CD4-positive, alpha-beta T cell treated with Interleukin-1 beta for 1 hour (primary cell): ENCODE results near the gene MS4A15.
"Not testable (repeated sequence)": the region's sequence is repeated elsewhere in the genome, so short reads cannot be mapped to it uniquely, and the experiment has no call there.

Experiments
- DNase-seq, 2 donors: peaks; one replicate each; pipeline ENCODE4 v3.0.0-alpha.2; 2020 to 2022

Gene MS4A15

GRCh38 chr11:60757231-60757800 lies 649 bp downstream of the MS4A15 start:
- no peak for DNase-seq

GRCh38 chr11:60758671-60759070 lies 2.0 kb downstream of the MS4A15 start:
- DNase-seq = not testable (repeated sequence)

- DNase-seq = not testable (repeated sequence)
These were observed 3.0 kb downstream of the MS4A15 start for GRCh38 chr11:60759438-60760225.

- no peak for DNase-seq
These were observed 4.9 kb downstream of the MS4A15 start for GRCh38 chr11:60761436-60762190.

GRCh38 chr11:60762851-60763691 lies 6.4 kb downstream of the MS4A15 start:
- DNase-seq = peak in 1 of 2 donors; percentile 19

- no peak for DNase-seq
These were observed 7.2 kb downstream of the MS4A15 start for GRCh38 chr11:60763692-60764369.

GRCh38 chr11:60764879-60765278 lies 8.2 kb downstream of the MS4A15 start:
- no peak for DNase-seq

GRCh38 chr11:60765355-60765754 lies 8.7 kb downstream of the MS4A15 start:
- DNase-seq = no peak

- no peak for DNase-seq
These were observed 9.9 kb downstream of the MS4A15 start for GRCh38 chr11:60766547-60766946.

- DNase-seq = no peak
These were observed 10.7 kb downstream of the MS4A15 start for GRCh38 chr11:60767388-60767811.

GRCh38 chr11:60768202-60768601 lies 11.5 kb downstream of the MS4A15 start:
- DNase-seq = no peak

GRCh38 chr11:60769273-60769672 lies 12.6 kb downstream of the MS4A15 start:
- DNase-seq = no peak

GRCh38 chr11:60769811-60770210 lies 13.1 kb downstream of the MS4A15 start:
- DNase-seq = no peak

- no peak for DNase-seq
These were observed 14.5 kb downstream of the MS4A15 start for GRCh38 chr11:60771146-60771545.

- DNase-seq = no peak
These were observed 15.3 kb downstream of the MS4A15 start for GRCh38 chr11:60771879-60772525.

- DNase-seq = no peak
These were observed 16.0 kb downstream of the MS4A15 start for GRCh38 chr11:60772666-60773065.

- no peak for DNase-seq
These were observed 18.1 kb downstream of the MS4A15 start for GRCh38 chr11:60774726-60775125.

GRCh38 chr11:60775420-60775961 lies 18.8 kb downstream of the MS4A15 start:
- DNase-seq = peak; percentile 81 to 82

GRCh38 chr11:60776167-60776566 lies 19.5 kb downstream of the MS4A15 start:
- DNase-seq = no peak

GRCh38 chr11:60777106-60777505 lies 20.4 kb downstream of the MS4A15 start:
- no peak for DNase-seq

- DNase-seq = no peak
These were observed 20.9 kb downstream of the MS4A15 start for GRCh38 chr11:60777572-60777971.
